ENCODE data around the gene REM1. TPM values are rescaled to one million over a fixed set of nuclear protein-coding genes. Genes with fewer than 3 reads are reported as not detected.
A peak's percentile ranks its signal among the peaks of the same experiment; 100 is the strongest.
"Not testable (repeated sequence)": the region's sequence is repeated elsewhere in the genome, so short reads cannot be mapped to it uniquely, and the experiment has no call there.

Gene REM1
- total RNA-seq, 1 experiment from 2014 or later, result not detected

DNA sequence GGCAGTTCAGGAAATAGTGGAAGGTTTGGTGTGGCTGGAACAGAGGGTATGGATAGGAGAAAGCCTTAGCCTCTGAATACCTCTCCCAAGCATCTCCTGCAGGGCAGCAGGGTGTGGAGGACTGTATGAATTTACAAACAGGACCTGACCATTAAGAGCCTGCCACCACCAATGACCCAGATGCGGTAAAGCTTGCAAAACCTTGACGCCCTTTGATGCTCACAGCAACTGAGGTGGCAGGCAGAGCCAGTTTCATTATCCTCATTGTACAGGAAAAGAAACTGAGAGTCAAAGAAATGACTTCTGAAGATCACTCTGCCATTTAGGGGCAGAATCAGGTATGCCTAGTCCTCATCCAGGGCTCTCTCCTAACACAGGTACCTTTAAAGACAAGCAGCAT is 41.6 kb downstream of the REM1 start:
- Histone ChIP-seq H3K4me3 (peak overlapping the region; percentile 95), H3K27me3 (ENCODE audit: insufficient read depth, low read depth) (no peaks in the 10 kb centered on the region), H2AFZ (no peak overlapping the region), H3K4me1 (replicated peaks; ENCODE audit: insufficient read depth) (peaks cover 28% of the 10 kb centered on the region), H3F3A (ENCODE audit: insufficient read depth, low read depth) (peaks cover 30% of the 10 kb centered on the region), H3K9me2 (ENCODE audit: insufficient read depth) (no peaks in the 10 kb centered on the region), H3K9me3 (ENCODE audit: insufficient read depth, low read depth) (no peaks in the 10 kb centered on the region), H4K20me1 (ENCODE audit: insufficient read depth) (peaks cover 50% of the 10 kb centered on the region), H3K27ac (no peak overlapping the region; the same call in 1 of the 2 replicates), H3K79me2 (ENCODE audit: low read depth) (peaks cover 73% of the 10 kb centered on the region), H3K4me2 (peak overlapping the region; percentile 96), H3K36me3 (ENCODE audit: low read depth) (peaks cover 15% of the 10 kb centered on the region; the same call in 1 of the 2 replicates)
- CTCF ChIA-PET, result no interaction called here
- TF ChIP-seq, protein P1, sequence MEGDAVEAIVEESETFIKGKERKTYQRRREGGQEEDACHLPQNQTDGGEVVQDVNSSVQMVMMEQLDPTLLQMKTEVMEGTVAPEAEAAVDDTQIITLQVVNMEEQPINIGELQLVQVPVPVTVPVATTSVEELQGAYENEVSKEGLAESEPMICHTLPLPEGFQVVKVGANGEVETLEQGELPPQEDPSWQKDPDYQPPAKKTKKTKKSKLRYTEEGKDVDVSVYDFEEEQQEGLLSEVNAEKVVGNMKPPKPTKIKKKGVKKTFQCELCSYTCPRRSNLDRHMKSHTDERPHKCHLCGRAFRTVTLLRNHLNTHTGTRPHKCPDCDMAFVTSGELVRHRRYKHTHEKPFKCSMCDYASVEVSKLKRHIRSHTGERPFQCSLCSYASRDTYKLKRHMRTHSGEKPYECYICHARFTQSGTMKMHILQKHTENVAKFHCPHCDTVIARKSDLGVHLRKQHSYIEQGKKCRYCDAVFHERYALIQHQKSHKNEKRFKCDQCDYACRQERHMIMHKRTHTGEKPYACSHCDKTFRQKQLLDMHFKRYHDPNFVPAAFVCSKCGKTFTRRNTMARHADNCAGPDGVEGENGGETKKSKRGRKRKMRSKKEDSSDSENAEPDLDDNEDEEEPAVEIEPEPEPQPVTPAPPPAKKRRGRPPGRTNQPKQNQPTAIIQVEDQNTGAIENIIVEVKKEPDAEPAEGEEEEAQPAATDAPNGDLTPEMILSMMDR (conservative IDR thresholded peaks at IDR 0.05), result no peak
- no peak for TF ChIP-seq EZH2 (IDR thresholded peaks at IDR 0.05; ENCODE audit: low read depth)
- intact Hi-C loops (cut with micrococcal nuclease; ENCODE audit: unreplicated experiment), result loop anchor here (1.0 kb wide), 1 partner anchor 94 kb away; no protein-coding TSS in a partner anchor
- DNase-seq, result no peak
- no TSS peak for BruUV-seq (replicated peaks)
- POLR2A ChIA-PET (ENCODE audit: unreplicated experiment), result no interaction called here

DNA sequence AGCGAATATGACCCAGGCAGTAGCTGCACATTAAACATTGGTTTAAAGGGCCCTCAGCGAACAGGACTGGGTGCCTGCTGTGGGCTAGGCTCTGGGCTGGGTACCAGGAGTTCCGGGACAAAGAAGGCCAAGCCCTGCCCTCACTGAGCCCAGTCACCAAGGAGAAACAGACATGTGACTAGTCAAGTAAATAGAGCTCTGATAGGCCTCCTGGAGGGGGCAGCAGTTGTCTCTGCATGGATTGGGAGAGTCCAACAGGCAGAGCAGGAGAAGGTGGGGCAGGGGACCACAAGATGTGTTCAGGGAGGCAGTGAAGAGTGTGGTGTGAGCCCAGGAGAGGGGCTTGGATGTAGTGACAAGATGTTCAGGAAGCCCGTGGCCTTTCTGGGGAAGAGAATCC is 42.3 kb downstream of the REM1 start:
- POLR2A ChIA-PET (ENCODE audit: unreplicated experiment), result interaction anchor here (0.6 to 0.7 kb wide), 2 partner anchors 44 to 139 kb away, joined by 3 to 7 read pairs; no protein-coding TSS in a partner anchor
- Histone ChIP-seq H3K27me3 (ENCODE audit: insufficient read depth, low read depth) (no peaks in the 10 kb centered on the region), H3K4me1 (replicated peaks; ENCODE audit: insufficient read depth) (peaks cover 28% of the 10 kb centered on the region), H3K27ac (no peak overlapping the region; the same call in 1 of the 2 replicates), H3K79me2 (ENCODE audit: low read depth) (peaks cover 81% of the 10 kb centered on the region), H3K36me3 (ENCODE audit: low read depth) (peaks cover 19% of the 10 kb centered on the region; the same call in 1 of the 2 replicates), H3K9me3 (ENCODE audit: insufficient read depth, low read depth) (no peaks in the 10 kb centered on the region), H3K4me3 (peak overlapping the region; percentile 1; the same call in 1 of the 2 replicates), H3K4me2 (peak overlapping the region; percentile 96), H4K20me1 (ENCODE audit: insufficient read depth) (peaks cover 57% of the 10 kb centered on the region), H2AFZ (no peak overlapping the region), H3F3A (ENCODE audit: insufficient read depth, low read depth) (peaks cover 30% of the 10 kb centered on the region), H3K9me2 (ENCODE audit: insufficient read depth) (no peaks in the 10 kb centered on the region)
- intact Hi-C loops (cut with micrococcal nuclease; ENCODE audit: unreplicated experiment), result loop anchor here (1.0 kb wide), 1 partner anchor 93 kb away; no protein-coding TSS in a partner anchor
- no TSS peak for BruUV-seq (replicated peaks)
- CTCF ChIA-PET, result interaction anchor here (0.6 to 1.6 kb wide), 5 partner anchors 43 to 95 kb away, joined by 3 to 5 read pairs (median 5); no protein-coding TSS in a partner anchor
- DNase-seq, result peak; percentile 51 to 56
- TF ChIP-seq, protein P1 (conservative IDR thresholded peaks at IDR 0.05), result peak; percentile 54; the same call in 1 of the 2 replicates
- no peak for TF ChIP-seq EZH2 (IDR thresholded peaks at IDR 0.05; ENCODE audit: low read depth)

DNA sequence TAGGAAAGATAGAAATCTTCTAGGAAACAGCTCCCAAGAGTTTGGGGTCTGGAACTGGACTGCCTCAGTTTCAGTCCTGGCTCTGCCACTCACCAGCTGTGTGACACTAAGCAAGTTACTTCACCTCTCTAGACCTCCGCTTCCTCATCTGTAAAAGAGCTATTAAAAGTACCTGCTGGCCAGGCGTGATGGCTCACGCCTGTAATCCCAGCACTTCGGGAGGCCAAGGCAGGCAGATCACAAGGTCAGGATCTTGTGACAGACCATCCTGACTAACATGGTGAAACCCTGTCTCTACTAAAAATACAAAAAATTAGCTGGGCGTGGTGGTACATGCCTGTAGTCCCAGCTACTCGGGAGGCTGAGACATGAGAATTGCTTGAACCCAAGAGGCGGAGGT is 46.2 kb downstream of the REM1 start:
- CTCF ChIA-PET, H3K4me2 ChIP-seq: not testable (repeated sequence)

More for the DNA sequence above, 46.2 kb downstream of the REM1 start:
- Histone ChIP-seq H3K79me2 (ENCODE audit: low read depth) (peaks cover 93% of the 10 kb centered on the region), H3K4me1 (replicated peaks; ENCODE audit: insufficient read depth) (peaks cover 14% of the 10 kb centered on the region), H3K36me3 (ENCODE audit: low read depth) (peaks cover 21% of the 10 kb centered on the region), H3F3A (ENCODE audit: insufficient read depth, low read depth) (peaks cover 21% of the 10 kb centered on the region), H4K20me1 (ENCODE audit: insufficient read depth) (peaks cover 84% of the 10 kb centered on the region)
- H2AFZ ChIP-seq; POLR2A ChIA-PET (ENCODE audit: unreplicated experiment); H3K9me2 ChIP-seq (ENCODE audit: insufficient read depth); DNase-seq; H3K27ac ChIP-seq; BruUV-seq (replicated peaks); intact Hi-C loops (cut with micrococcal nuclease; ENCODE audit: unreplicated experiment); H3K9me3 ChIP-seq (ENCODE audit: insufficient read depth, low read depth); H3K27me3 ChIP-seq (ENCODE audit: insufficient read depth, low read depth); H3K4me3 ChIP-seq: not testable (repeated sequence)

All from PC-9 (cell line).